GM18870 (cell line): ENCODE measurements around the gene MVB12B.

Source experiments
- ATAC-seq: cut with Tn5 transposase; IDR thresholded peaks from one replicate; pipeline ENCODE4 v1.9.1; 2021; ENCODE audit warnings: moderate library complexity; ENCODE audit not compliant: unreplicated experiment

The MVB12B gene

GRCh38 chr9:126357074-126357473 lies 30.4 kb downstream of the MVB12B start:
- no peak for ATAC-seq

GRCh38 chr9:126360073-126360472 lies 33.4 kb downstream of the MVB12B start:
- no peak for ATAC-seq

DNA sequence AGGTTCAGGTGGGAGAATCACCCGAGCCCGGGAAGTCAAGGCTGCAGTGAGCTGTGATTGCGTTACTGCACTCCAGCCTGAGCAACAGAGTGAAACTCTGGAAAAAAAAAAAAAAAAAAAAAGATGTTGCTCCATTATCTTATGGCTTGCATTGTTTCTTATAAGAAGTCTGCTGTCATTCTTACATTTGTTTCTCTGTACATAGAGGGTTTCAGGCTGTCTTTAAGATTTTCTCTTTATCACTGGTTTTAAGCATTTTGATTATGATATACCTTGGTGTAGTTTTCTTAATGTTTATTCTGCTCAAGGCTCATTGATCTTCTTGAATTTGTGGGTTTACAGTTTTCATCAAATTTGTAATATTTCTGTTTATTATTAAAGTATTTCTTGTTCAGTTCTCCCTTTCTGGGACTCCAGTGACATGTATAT lies 35.2 kb downstream of the MVB12B start:
- no peak for ATAC-seq

DNA sequence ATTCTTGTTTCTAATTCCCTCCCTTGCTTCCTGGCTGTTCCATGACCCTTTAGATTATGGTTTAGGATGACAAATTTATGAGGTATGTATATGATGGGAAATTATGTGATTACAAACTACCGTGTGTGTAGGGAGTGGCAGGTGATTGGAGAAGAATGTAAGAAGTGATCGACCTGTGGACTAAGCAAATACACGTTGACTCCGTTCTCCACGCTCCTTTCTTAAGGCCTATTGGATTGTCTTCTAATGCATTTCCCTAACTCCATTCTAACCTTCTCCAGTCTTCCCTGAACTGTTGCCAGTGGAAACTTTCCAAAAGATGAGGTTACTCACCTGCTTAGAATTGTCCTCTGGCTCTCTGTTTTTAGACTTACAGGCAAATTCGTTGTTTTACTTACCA lies 36.6 kb downstream of the MVB12B start:
- no peak for ATAC-seq

- no peak for ATAC-seq
Measured at GRCh38 chr9:126363847-126364671, 37.4 kb downstream of the MVB12B start.

GRCh38 chr9:126365780-126366179 lies 39.2 kb downstream of the MVB12B start:
- no peak for ATAC-seq

DNA sequence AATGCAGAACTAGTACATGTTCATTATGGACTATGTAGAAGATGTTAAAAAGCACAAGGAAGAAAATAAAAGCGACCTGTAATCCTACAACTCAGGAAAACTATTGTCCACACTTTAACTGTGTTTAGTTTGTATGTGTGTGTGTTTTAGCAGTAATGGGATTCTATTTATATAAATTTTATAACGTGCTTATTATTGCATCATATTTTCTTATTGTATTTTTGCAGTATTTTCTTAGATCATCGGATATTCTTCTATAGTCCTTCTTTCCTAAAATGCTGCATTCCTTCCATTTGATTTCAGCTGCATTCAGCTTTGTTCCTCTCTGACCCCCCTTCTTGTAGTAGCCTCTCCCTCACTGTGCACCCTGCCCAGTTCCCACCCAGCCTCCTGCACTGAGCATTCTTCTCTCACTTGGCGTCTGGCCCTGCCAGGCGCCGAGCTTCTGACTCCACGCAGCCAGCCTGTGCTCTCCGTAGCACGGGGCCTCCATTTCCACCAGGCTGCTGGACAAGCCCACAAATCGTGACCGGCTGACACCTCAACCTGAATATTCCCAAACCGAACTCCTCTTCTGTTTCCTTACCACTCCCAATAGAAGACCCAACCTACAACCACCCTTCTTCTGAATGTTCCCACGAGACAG lies 39.9 kb downstream of the MVB12B start:
- no peak for ATAC-seq

DNA sequence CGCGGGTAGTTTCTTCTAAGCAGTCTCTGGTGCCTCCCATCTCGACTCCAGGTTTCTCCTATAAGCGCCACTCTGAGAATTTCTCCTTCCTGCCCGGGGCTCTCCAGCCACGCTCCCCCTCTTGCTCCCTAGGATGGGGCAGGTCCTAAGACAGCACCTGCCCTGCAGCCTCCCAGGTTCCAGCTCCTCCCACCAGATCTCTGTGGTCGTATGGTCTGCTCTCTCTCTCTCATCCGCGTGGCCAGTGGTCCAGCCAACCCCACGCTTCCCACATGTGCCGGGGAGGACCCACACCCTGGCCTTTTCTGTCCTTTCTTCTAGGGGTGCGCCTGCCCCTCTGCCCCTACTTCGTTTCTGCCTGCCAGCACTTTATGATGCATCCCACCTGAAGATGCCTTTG lies 40.5 kb downstream of the MVB12B start:
- ATAC-seq, result no peak

GRCh38 chr9:126367616-126368015 lies 41.0 kb downstream of the MVB12B start:
- no peak for ATAC-seq

DNA sequence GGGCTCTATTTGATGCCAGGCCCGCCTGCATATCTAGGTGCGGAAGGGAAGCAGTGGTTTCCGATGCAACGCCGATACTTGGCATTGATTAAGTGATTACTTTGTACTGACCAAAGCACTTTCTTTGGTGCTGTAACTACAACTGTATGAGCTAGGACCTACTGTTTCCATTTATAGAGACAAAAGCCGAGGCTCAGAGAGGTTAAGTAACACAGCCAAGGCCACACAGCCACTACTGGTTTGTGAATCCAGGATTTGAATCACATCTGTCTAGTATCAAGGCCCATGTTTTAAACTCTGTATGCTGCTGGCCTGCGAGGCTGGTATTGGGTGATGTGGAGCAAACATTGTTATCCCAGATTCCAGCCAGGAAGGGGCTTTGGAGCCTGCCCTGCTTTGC lies 41.4 kb downstream of the MVB12B start:
- ATAC-seq, result no peak

DNA sequence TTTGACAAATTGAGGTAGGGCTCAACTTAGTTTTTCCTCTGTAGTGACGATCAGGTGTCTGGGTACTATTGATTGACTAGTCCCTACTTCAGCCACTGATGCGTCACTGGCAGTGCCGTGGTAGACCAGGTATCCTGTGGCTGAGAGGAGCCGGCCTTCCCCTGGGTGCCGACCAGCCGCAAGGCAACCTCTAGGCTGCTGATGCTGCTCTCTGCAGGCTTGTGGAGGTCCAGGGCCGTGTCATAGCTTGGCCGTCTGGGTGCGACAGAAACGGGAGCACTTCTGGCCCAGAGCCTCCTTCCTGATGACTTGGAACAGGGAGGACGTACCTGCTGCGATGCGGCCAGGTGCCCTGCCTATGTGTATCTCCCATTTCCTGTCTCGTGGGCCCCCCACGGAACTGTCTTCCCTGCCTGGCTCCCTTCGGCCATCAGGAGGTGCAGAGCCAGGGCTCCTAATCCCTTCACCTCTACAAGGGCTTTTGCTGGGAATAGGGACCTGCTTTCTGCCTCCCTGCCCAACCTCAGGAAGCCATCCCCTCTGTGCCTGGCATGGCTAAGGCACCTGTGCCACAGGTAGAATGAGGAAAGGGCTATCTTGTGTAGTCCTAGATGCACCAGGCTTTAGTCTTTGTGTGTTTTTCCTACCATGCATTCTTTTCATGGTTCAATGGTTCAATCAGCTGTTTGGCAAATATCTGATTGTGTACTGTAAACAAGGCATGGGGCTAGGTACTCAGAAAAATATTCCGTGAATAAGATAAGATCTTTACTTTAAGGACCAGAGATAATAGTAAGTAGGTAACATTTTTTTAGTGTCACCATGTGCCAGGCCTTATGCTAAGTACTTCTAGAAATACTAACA lies 44.6 kb downstream of the MVB12B start:
- ATAC-seq, result no peak

GRCh38 chr9:126372716-126373115 lies 46.1 kb downstream of the MVB12B start:
- no peak for ATAC-seq

GRCh38 chr9:126373241-126373640 lies 46.6 kb downstream of the MVB12B start:
- no peak for ATAC-seq

DNA sequence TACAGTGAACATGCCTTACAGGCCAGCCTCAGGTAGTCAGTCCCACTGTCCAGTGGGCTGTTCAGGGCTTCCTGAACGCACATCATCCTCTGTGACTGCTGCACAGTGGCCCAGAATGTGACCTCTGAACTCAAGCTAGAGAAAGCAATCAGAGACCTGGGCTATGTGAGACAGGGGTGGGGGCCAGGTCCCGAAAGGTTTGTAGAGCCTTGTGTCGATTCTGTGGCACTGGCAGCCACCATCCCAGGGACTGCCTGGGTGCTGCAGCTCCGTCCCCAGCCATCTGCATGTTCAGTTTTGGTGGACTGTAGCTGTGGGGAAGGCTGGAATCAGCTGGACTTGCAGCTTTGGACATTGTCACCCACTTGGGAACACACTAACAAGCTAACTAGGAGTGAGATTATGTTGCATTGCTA lies 47.7 kb downstream of the MVB12B start:
- no peak for ATAC-seq

GRCh38 chr9:126375386-126375785 lies 48.8 kb downstream of the MVB12B start:
- no peak for ATAC-seq

GRCh38 chr9:126376311-126377175 lies 49.9 kb downstream of the MVB12B start:
- no peak for ATAC-seq

DNA sequence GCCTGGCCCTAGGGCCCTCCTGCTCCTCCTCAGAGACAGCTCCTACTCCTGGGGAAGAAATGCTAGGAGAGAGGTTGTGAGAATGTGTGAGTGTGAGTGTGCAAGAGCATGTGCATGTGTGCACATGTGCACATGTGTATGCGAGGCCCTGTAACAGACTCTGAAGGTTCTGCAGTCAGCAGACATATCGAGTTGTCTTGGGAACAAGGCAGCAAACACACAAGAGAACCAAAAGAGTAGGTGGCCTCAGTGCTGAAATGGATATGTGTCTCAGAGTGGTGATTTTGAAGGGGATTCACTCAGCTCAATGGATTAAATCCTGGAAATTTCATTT lies 50.5 kb downstream of the MVB12B start:
- ATAC-seq, result no peak

- ATAC-seq, result no peak
Measured at GRCh38 chr9:126377536-126377935, 50.9 kb downstream of the MVB12B start.

GRCh38 chr9:126378761-126379160 lies 52.1 kb downstream of the MVB12B start:
- ATAC-seq, result no peak

GRCh38 chr9:126379661-126380360 lies 53.2 kb downstream of the MVB12B start:
- ATAC-seq, result no peak
